Calu3 (cell line): ENCODE results near the gene NEDD4L. TPM values are rescaled to one million over a fixed set of nuclear protein-coding genes. Genes with fewer than 3 reads are reported as not detected.

Experiments used
- BruUV-seq: library from RNA; stranded (reverse); fragments of 400-500 nt; replicated peaks from 2 replicates; lab custom pipeline; 2021; lab: Mats Ljungman, UMichigan
- CTCF ChIA-PET: fragments of 300-600 bp; sonication (Branson Sonifier 250); formaldehyde crosslinking; loops from one replicate; lab custom pipeline; 2022; ENCODE audit warnings: antibody characterized with exemption; lab: Charles Lee
- DNase-seq: peaks from one replicate; pipeline ENCODE4 v3.0.0; 2022
- H3K27ac Mint-ChIP-seq: one replicate; pipeline ENCODE4 v1.8.0; 2022; ENCODE audit warnings: mixed read lengths; ENCODE audit not compliant: unreplicated experiment
- H3K27me3 Mint-ChIP-seq: one replicate; pipeline ENCODE4 v1.8.0; 2022; ENCODE audit warnings: mixed read lengths; ENCODE audit not compliant: unreplicated experiment
- H3K36me3 Mint-ChIP-seq: one replicate; pipeline ENCODE4 v1.8.0; 2022; ENCODE audit warnings: mild to moderate bottlenecking, moderate library complexity, mixed read lengths; ENCODE audit not compliant: insufficient read depth, unreplicated experiment
- H3K4me1 Mint-ChIP-seq: one replicate; pipeline ENCODE4 v1.8.0; 2022; ENCODE audit warnings: mild to moderate bottlenecking, low read depth, mixed read lengths; ENCODE audit not compliant: unreplicated experiment
- H3K4me3 Mint-ChIP-seq: one replicate; pipeline ENCODE4 v1.8.0; 2022; ENCODE audit warnings: mild to moderate bottlenecking, low read depth, moderate library complexity, mixed read lengths; ENCODE audit not compliant: unreplicated experiment
- H3K9me3 Mint-ChIP-seq: one replicate; pipeline ENCODE4 v1.8.0; 2022; ENCODE audit warnings: low read depth, mixed read lengths; ENCODE audit not compliant: unreplicated experiment
- intact Hi-C: fragments of 100-400 bp; cut with micrococcal nuclease; formaldehyde crosslinking; loops from one replicate; pipeline ENCODE4 v1.10.0; 2022; ENCODE audit not compliant: unreplicated experiment
- total RNA-seq: library from RNA; stranded (reverse); gene quantifications from 2 replicates; pipeline ENCODE4 v1.2.3, GENCODE V29; 2022
- TF ChIP-seq, protein P1 (sequence below): fragments of 200-600 bp; IDR thresholded peaks from one replicate; pipeline ENCODE4 v1.8.0; 2022; ENCODE audit warnings: antibody characterized with exemption; ENCODE audit not compliant: unreplicated experiment

The NEDD4L gene
- total RNA-seq, 1 experiment from 2014 or later = 213 TPM

- Mint-ChIP-seq H3K4me1 (peaks cover 75% of the 10 kb centered on the region), H3K9me3 (no peaks in the 10 kb centered on the region), H3K27me3 (no peaks in the 10 kb centered on the region), H3K4me3 (no peak overlapping the region), H3K36me3 (peaks cover 22% of the 10 kb centered on the region), H3K27ac (peak overlapping the region; percentile 96)
- BruUV-seq = no TSS peak
- intact Hi-C loops = loop anchor here (2.0 to 5.0 kb wide), 2 partner anchors 161 to 238 kb away; no protein-coding TSS in a partner anchor
- DNase-seq = no peak
- TF ChIP-seq, protein P1, sequence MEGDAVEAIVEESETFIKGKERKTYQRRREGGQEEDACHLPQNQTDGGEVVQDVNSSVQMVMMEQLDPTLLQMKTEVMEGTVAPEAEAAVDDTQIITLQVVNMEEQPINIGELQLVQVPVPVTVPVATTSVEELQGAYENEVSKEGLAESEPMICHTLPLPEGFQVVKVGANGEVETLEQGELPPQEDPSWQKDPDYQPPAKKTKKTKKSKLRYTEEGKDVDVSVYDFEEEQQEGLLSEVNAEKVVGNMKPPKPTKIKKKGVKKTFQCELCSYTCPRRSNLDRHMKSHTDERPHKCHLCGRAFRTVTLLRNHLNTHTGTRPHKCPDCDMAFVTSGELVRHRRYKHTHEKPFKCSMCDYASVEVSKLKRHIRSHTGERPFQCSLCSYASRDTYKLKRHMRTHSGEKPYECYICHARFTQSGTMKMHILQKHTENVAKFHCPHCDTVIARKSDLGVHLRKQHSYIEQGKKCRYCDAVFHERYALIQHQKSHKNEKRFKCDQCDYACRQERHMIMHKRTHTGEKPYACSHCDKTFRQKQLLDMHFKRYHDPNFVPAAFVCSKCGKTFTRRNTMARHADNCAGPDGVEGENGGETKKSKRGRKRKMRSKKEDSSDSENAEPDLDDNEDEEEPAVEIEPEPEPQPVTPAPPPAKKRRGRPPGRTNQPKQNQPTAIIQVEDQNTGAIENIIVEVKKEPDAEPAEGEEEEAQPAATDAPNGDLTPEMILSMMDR = no peak
- CTCF ChIA-PET = no interaction called here
Measured at GRCh38 chr18:58119819-58120218, 75.8 kb downstream of the NEDD4L start.

- no peak overlapping the region for H3K27ac Mint-ChIP-seq
- H3K9me3 Mint-ChIP-seq = no peaks in the 10 kb centered on the region
- H3K27me3 Mint-ChIP-seq = no peaks in the 10 kb centered on the region
- peaks cover 40% of the 10 kb centered on the region for H3K4me1 Mint-ChIP-seq
- TF ChIP-seq, protein P1 = no peak
- peaks cover 17% of the 10 kb centered on the region for H3K36me3 Mint-ChIP-seq
- BruUV-seq = no TSS peak
- intact Hi-C loops = loop anchor here (5.0 kb wide), 1 partner anchor 242 kb away; no protein-coding TSS in a partner anchor
- CTCF ChIA-PET = no interaction called here
- no peak for DNase-seq
- no peak overlapping the region for H3K4me3 Mint-ChIP-seq
Measured at GRCh38 chr18:58124475-58124874, 80.4 kb downstream of the NEDD4L start.

- intact Hi-C loops = no loop called here
- H3K27ac Mint-ChIP-seq = no peak overlapping the region
- H3K4me1 Mint-ChIP-seq = peaks cover 33% of the 10 kb centered on the region
- no peak overlapping the region for H3K4me3 Mint-ChIP-seq
- H3K27me3 Mint-ChIP-seq = no peaks in the 10 kb centered on the region
- CTCF ChIA-PET = no interaction called here
- peaks cover 17% of the 10 kb centered on the region for H3K36me3 Mint-ChIP-seq
- BruUV-seq = no TSS peak
- no peak for DNase-seq
- no peaks in the 10 kb centered on the region for H3K9me3 Mint-ChIP-seq
- TF ChIP-seq, protein P1 = no peak
Measured at GRCh38 chr18:58125183-58125582, 81.2 kb downstream of the NEDD4L start.

DNA sequence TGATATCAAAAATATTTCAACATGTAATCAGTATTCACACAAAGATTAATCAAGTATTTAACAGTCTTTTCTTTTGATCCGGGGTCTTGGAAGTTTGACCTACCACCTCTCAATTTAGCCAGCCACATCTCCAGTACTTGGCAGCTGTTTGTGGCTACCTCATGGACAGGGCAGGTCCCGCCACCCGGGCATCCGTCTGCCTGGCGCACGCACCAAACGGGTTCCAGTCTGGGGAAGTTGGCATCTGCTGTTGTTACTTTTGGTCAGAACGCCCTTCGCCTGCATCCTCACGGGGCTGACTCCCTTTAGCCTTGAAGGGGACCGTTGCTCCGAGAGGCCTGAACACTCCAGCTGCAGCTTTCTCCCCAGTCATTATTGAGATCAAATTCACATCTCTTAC, 81.7 kb downstream of the NEDD4L start:
- no peaks in the 10 kb centered on the region for H3K9me3 Mint-ChIP-seq
- H3K27me3 Mint-ChIP-seq = no peaks in the 10 kb centered on the region
- H3K4me3 Mint-ChIP-seq = no peak overlapping the region
- CTCF ChIA-PET = interaction anchor here (0.8 kb wide), 1 partner anchor 10 kb away, joined by 3 read pairs; no protein-coding TSS in a partner anchor
- peaks cover 17% of the 10 kb centered on the region for H3K36me3 Mint-ChIP-seq
- no TSS peak for BruUV-seq
- no peak for DNase-seq
- no peak overlapping the region for H3K27ac Mint-ChIP-seq
- TF ChIP-seq, protein P1 = no peak
- intact Hi-C loops = no loop called here
- H3K4me1 Mint-ChIP-seq = peaks cover 32% of the 10 kb centered on the region
